Measurements from ENCODE around the gene GP9. TPM values are rescaled to one million over a fixed set of nuclear protein-coding genes. Genes with fewer than 3 reads are reported as not detected.
A peak's percentile ranks its signal among the peaks of the same experiment; 100 is the strongest.

Gene GP9
- total RNA-seq, 4 donors from 2014 or later: not detected

- no peak for DNase-seq
- no peaks in the 10 kb centered on the region for H3K36me3 ChIP-seq
- H3K27me3 ChIP-seq: no peaks in the 10 kb centered on the region
- TF ChIP-seq CTCF (IDR thresholded peaks at IDR 0.05) (no peak), POLR2A (IDR thresholded peaks at IDR 0.05) (no peak)
- peaks cover 0 to 17% (median 0%) of the 10 kb centered on the region in 4 donors for H3K4me1 ChIP-seq
- H3K9me3 ChIP-seq: no peaks in the 10 kb centered on the region
- no peak overlapping the region for H3K4me3 ChIP-seq
- peak overlapping the region in 2 of 4 donors; percentile 41 to 46 for H3K27ac ChIP-seq
Observed at GRCh38 chr3:129052675-129053074, 7.9 kb upstream of the GP9 start.

- no peak for DNase-seq
Observed at GRCh38 chr3:129054605-129055104, 5.9 kb upstream of the GP9 start.

GRCh38 chr3:129056451-129057173 is 4.0 kb upstream of the GP9 start:
- no peaks in the 10 kb centered on the region for H3K9me3 ChIP-seq
- no peak overlapping the region for H3K4me3 ChIP-seq
- TF ChIP-seq POLR2A (IDR thresholded peaks at IDR 0.05) (no peak), CTCF (IDR thresholded peaks at IDR 0.05) (no peak)
- H3K36me3 ChIP-seq: no peaks in the 10 kb centered on the region
- H3K27me3 ChIP-seq: no peaks in the 10 kb centered on the region
- H3K27ac ChIP-seq: no peak overlapping the region
- peaks cover 0 to 21% (median 0%) of the 10 kb centered on the region in 4 donors for H3K4me1 ChIP-seq
- no peak for DNase-seq

More at GRCh38 chr3:129054605-129055104, 5.9 kb upstream of the GP9 start:
- Histone ChIP-seq H3K36me3 (no peaks in the 10 kb centered on the region), H3K27me3 (no peaks in the 10 kb centered on the region), H3K9me3 (no peaks in the 10 kb centered on the region), H3K27ac (no peak overlapping the region), H3K4me3 (no peak overlapping the region), H3K4me1 (peaks cover 0 to 21% (median 0%) of the 10 kb centered on the region in 4 donors)
- no peak for TF ChIP-seq CTCF (IDR thresholded peaks at IDR 0.05)
- no peak for TF ChIP-seq POLR2A (IDR thresholded peaks at IDR 0.05)

- H3K4me1 ChIP-seq: peaks cover 0 to 15% (median 0%) of the 10 kb centered on the region in 4 donors
Observed at GRCh38 chr3:129057249-129057648, 3.3 kb upstream of the GP9 start.

GRCh38 chr3:129058441-129059200 is 2.0 kb upstream of the GP9 start:
- no peak overlapping the region for H3K4me3 ChIP-seq
- no peaks in the 10 kb centered on the region for H3K36me3 ChIP-seq
- TF ChIP-seq POLR2A (IDR thresholded peaks at IDR 0.05) (no peak), CTCF (IDR thresholded peaks at IDR 0.05) (no peak)
- peaks cover 0 to 3% (median 0%) of the 10 kb centered on the region in 4 donors for H3K4me1 ChIP-seq
- DNase-seq: no peak
- H3K27ac ChIP-seq: peak overlapping the region in 2 of 4 donors; percentile 9 to 28
- H3K27me3 ChIP-seq: no peaks in the 10 kb centered on the region
- H3K9me3 ChIP-seq: no peaks in the 10 kb centered on the region

More at GRCh38 chr3:129057249-129057648, 3.3 kb upstream of the GP9 start:
- H3K9me3 ChIP-seq: no peaks in the 10 kb centered on the region
- DNase-seq: no peak
- TF ChIP-seq POLR2A (IDR thresholded peaks at IDR 0.05): no peak
- no peak for TF ChIP-seq CTCF (IDR thresholded peaks at IDR 0.05)
- no peak overlapping the region for H3K4me3 ChIP-seq
- H3K27ac ChIP-seq: no peak overlapping the region
- H3K36me3 ChIP-seq: no peaks in the 10 kb centered on the region
- H3K27me3 ChIP-seq: no peaks in the 10 kb centered on the region
